Gastroesophageal sphincter (tissue), 3 donors: ENCODE measurements around the gene SPATA45.

Experiments
- EP300 ChIP-seq: sonication (generic); formaldehyde crosslinking; IDR thresholded peaks from one replicate; pipeline ENCODE4 v1.6.1; 2017; ENCODE audit warnings: antibody characterized with exemption, mild to moderate bottlenecking
- POLR2A ChIP-seq, 2 donors: fragments of 450-650 bp; IDR thresholded peaks; one replicate each; pipeline ENCODE4 v1.6.1; 2017; ENCODE audit warnings: antibody characterized with exemption in 2 of 2, mild to moderate bottlenecking in 2 of 2, moderate library complexity in 1 of 2
- POLR2AphosphoS5 ChIP-seq: sonication (generic); formaldehyde crosslinking; IDR thresholded peaks from one replicate; pipeline ENCODE4 v1.6.1; 2017; ENCODE audit warnings: antibody characterized with exemption
- TF ChIP-seq, protein P1 (sequence below), 4 experiments: fragments of 200-600 bp in 2 of 4; fragments of 450-650 bp in 2 of 4; sonication (generic) in 1 of 4; IDR thresholded peaks; one replicate each; pipeline ENCODE4 v1.5.1; 2017 to 2019; ENCODE audit warnings: antibody characterized with exemption in 4 of 4, mild to moderate bottlenecking in 2 of 4, moderate library complexity in 2 of 4

- TF ChIP-seq, protein P1, sequence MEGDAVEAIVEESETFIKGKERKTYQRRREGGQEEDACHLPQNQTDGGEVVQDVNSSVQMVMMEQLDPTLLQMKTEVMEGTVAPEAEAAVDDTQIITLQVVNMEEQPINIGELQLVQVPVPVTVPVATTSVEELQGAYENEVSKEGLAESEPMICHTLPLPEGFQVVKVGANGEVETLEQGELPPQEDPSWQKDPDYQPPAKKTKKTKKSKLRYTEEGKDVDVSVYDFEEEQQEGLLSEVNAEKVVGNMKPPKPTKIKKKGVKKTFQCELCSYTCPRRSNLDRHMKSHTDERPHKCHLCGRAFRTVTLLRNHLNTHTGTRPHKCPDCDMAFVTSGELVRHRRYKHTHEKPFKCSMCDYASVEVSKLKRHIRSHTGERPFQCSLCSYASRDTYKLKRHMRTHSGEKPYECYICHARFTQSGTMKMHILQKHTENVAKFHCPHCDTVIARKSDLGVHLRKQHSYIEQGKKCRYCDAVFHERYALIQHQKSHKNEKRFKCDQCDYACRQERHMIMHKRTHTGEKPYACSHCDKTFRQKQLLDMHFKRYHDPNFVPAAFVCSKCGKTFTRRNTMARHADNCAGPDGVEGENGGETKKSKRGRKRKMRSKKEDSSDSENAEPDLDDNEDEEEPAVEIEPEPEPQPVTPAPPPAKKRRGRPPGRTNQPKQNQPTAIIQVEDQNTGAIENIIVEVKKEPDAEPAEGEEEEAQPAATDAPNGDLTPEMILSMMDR (IDR thresholded peaks at IDR 0.05) = no peak
- no peak for TF ChIP-seq POLR2A (IDR thresholded peaks at IDR 0.05)
- TF ChIP-seq POLR2AphosphoS5 = no peak
- TF ChIP-seq EP300 = no peak
Measured at GRCh38 chr1:212827831-212828278, 19.6 kb downstream of the SPATA45 start.
